ENCODE results near the gene PIGK. TPM values are rescaled to one million over a fixed set of nuclear protein-coding genes. Genes with fewer than 3 reads are reported as not detected.

The PIGK gene
- polyA plus RNA-seq, 1 donor (not counting 4 experiments of a cell fraction or from before 2014, with no cell fraction given), result 29.4 TPM

DNA sequence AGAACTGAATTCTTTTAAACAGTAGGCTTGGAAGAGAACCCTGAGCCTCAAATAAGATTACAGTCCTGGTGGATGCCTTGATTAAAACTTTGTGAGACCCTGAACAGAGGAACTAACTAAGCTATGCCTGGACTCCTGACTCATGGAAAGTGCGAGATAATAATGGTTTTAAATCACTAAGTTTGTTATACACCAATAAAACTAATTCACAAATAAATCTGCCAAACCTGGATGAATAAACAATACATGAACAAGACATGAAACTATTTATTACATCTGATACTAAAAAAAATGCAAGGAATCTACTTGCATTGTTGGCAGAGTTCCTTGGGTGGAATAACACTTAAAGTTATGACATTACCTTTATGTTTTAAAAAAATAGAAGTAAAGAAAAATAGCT, 118.4 kb downstream of the PIGK start:
- Histone ChIP-seq H3K36me3 (ENCODE audit: control insufficient read depth in 2 of 2, extremely low read depth in 1 of 2, insufficient read depth in 2 of 2, low read length in 2 of 2) (no peaks in the 10 kb centered on the region), H3K27me3 (ENCODE audit: control insufficient read depth, extremely low read depth, insufficient read depth, low read length) (no peaks in the 10 kb centered on the region), H2AFZ (ENCODE audit: control insufficient read depth, low read length) (no peak overlapping the region), H3K9me3 (ENCODE audit: control insufficient read depth, low read depth, low read length) (no peaks in the 10 kb centered on the region), H3K4me1 (ENCODE audit: control insufficient read depth, extremely low read depth, insufficient read depth, low read length) (no peaks in the 10 kb centered on the region), H3K79me2 (ENCODE audit: control insufficient read depth, insufficient read depth, low read length) (no peaks in the 10 kb centered on the region), H3K9me1 (ENCODE audit: control insufficient read depth, extremely low read depth, insufficient read depth, low read length) (no peaks in the 10 kb centered on the region), H3K27ac (ENCODE audit: control insufficient read depth, insufficient read depth, low read length) (no peak overlapping the region), H4K20me1 (ENCODE audit: control insufficient read depth, extremely low read depth, insufficient read depth, low read length) (no peaks in the 10 kb centered on the region), H3K9ac (ENCODE audit: control insufficient read depth, extremely low read depth, insufficient read depth, low read length) (no peak overlapping the region), H3K4me2 (ENCODE audit: control insufficient read depth, extremely low read depth, insufficient read depth, low read depth, low read length) (no peak overlapping the region), H3K4me3 (ENCODE audit: control insufficient read depth in 2 of 3, extremely low read depth in 1 of 3, insufficient read depth in 2 of 3, low read depth in 1 of 3, low read length in 3 of 3) (no peak overlapping the region)
- FAIRE-seq, result no peak
- TF ChIP-seq, protein P1, sequence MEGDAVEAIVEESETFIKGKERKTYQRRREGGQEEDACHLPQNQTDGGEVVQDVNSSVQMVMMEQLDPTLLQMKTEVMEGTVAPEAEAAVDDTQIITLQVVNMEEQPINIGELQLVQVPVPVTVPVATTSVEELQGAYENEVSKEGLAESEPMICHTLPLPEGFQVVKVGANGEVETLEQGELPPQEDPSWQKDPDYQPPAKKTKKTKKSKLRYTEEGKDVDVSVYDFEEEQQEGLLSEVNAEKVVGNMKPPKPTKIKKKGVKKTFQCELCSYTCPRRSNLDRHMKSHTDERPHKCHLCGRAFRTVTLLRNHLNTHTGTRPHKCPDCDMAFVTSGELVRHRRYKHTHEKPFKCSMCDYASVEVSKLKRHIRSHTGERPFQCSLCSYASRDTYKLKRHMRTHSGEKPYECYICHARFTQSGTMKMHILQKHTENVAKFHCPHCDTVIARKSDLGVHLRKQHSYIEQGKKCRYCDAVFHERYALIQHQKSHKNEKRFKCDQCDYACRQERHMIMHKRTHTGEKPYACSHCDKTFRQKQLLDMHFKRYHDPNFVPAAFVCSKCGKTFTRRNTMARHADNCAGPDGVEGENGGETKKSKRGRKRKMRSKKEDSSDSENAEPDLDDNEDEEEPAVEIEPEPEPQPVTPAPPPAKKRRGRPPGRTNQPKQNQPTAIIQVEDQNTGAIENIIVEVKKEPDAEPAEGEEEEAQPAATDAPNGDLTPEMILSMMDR (optimal IDR thresholded peaks at IDR 0.05 in 1 of 3, IDR thresholded peaks at IDR 0.05 in 1 of 3, conservative IDR thresholded peaks at IDR 0.05 in 1 of 3; ENCODE audit: extremely low read depth in 1 of 3, insufficient read depth in 2 of 3, low read length in 3 of 3), result no peak
- no peak for TF ChIP-seq EZH2 (IDR thresholded peaks at IDR 0.05; ENCODE audit: low read length)
- no peak for DNase-seq (ENCODE audit: low read depth, low spot score)
- dilution Hi-C loops (cut with MboI; ENCODE audit: extremely low pct_ligation_motif_present, low sequenced_read_pairs), result no loop called here

DNA sequence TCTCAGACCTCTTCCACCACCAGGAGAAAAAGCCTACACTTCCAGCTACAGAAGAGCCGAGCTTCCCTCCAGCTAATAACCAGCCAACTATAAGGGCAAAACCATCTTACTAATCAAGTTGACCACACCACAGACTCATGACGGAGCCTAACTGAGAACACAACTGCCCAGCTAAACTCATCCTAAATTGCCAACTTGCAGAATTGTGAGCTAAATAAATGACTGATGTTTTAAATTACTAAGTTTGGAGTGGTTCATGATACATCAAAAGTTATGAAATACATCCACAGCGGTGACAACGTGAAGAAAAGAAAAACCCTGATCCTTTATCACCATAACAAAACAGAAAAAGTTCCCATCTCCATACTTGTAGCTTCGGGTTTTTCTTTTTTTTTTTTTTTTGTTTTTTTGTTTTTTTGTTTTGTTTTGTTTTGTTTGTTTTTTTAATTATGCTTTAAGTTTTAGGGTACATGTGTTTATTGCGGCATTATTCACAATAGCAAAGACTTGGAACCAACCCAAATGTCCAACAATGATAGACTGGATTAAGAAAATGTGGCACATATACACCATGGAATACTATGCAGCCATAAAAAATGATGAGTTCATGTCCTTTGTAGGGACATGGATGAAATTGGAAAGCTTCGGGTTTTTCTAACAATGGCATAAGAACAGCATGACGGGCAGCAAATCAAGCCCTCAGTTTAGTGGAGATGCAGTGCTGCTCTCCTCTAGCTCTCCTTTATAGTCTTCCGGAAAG, 122.6 kb downstream of the PIGK start:
- Histone ChIP-seq H3K9me3 (ENCODE audit: control insufficient read depth, low read depth, low read length) (no peaks in the 10 kb centered on the region), H3K4me1 (ENCODE audit: control insufficient read depth, extremely low read depth, insufficient read depth, low read length) (no peaks in the 10 kb centered on the region), H3K79me2 (ENCODE audit: control insufficient read depth, insufficient read depth, low read length) (no peaks in the 10 kb centered on the region), H3K36me3 (ENCODE audit: control insufficient read depth in 2 of 2, extremely low read depth in 1 of 2, insufficient read depth in 2 of 2, low read length in 2 of 2) (no peaks in the 10 kb centered on the region), H3K4me2 (ENCODE audit: control insufficient read depth, extremely low read depth, insufficient read depth, low read depth, low read length) (no peak overlapping the region), H3K27me3 (ENCODE audit: control insufficient read depth, extremely low read depth, insufficient read depth, low read length) (no peaks in the 10 kb centered on the region), H3K9me1 (ENCODE audit: control insufficient read depth, extremely low read depth, insufficient read depth, low read length) (no peaks in the 10 kb centered on the region), H2AFZ (ENCODE audit: control insufficient read depth, low read length) (no peak overlapping the region), H4K20me1 (ENCODE audit: control insufficient read depth, extremely low read depth, insufficient read depth, low read length) (no peaks in the 10 kb centered on the region), H3K27ac (ENCODE audit: control insufficient read depth, insufficient read depth, low read length) (no peak overlapping the region), H3K4me3 (ENCODE audit: control insufficient read depth in 2 of 3, extremely low read depth in 1 of 3, insufficient read depth in 2 of 3, low read depth in 1 of 3, low read length in 3 of 3) (no peak overlapping the region), H3K9ac (ENCODE audit: control insufficient read depth, extremely low read depth, insufficient read depth, low read length) (no peak overlapping the region)
- TF ChIP-seq, protein P1 (optimal IDR thresholded peaks at IDR 0.05 in 1 of 3, IDR thresholded peaks at IDR 0.05 in 1 of 3, conservative IDR thresholded peaks at IDR 0.05 in 1 of 3; ENCODE audit: extremely low read depth in 1 of 3, insufficient read depth in 2 of 3, low read length in 3 of 3), result no peak
- TF ChIP-seq EZH2 (IDR thresholded peaks at IDR 0.05; ENCODE audit: low read length), result no peak
- FAIRE-seq (no peak), DNase-seq (ENCODE audit: low read depth, low spot score) (no peak)
- dilution Hi-C loops (cut with MboI; ENCODE audit: extremely low pct_ligation_motif_present, low sequenced_read_pairs), result no loop called here

Measured in keratinocyte (primary cell).